OCI-LY7 (cell line): Measurements from ENCODE around the gene MAGEA8. TPM values are rescaled to one million over a fixed set of nuclear protein-coding genes. Genes with fewer than 3 reads are reported as not detected.

Experiments used
- BruUV-seq: library from RNA; stranded (reverse); fragments of 400-500 nt; replicated peaks from 2 replicates; lab custom pipeline; 2021; lab: Mats Ljungman, UMichigan
- CTCF ChIA-PET: fragments of 300-600 bp; sonication (Branson Sonifier 250); formaldehyde crosslinking; loops from one replicate; lab custom pipeline; 2022; ENCODE audit warnings: antibody characterized with exemption; ENCODE audit not compliant: unreplicated experiment; lab: Charles Lee
- POLR2A ChIA-PET: fragments of 300-600 bp; sonication (Branson Sonifier 250); formaldehyde crosslinking; loops from one replicate; lab custom pipeline; 2022; ENCODE audit warnings: antibody characterized with exemption; lab: Charles Lee
- DNase-seq: peaks from one replicate; pipeline ENCODE4 v3.0.0-alpha.2; 2015; ENCODE audit warnings: low spot score
- H2AFZ ChIP-seq: fragments of 200-600 bp; sonication (generic), shearing (Covaris generic); 2 replicates; pipeline ENCODE4 v1.6.1; 2014; ENCODE audit warnings: mild to moderate bottlenecking, antibody characterized with exemption, low read length, moderate library complexity
- H3K27ac ChIP-seq: fragments of 200-600 bp; sonication (generic); 2 replicates; pipeline ENCODE4 v1.5.1; 2014; ENCODE audit warnings: mixed run types, low read depth, mild to moderate bottlenecking, moderate library complexity, low read length, inconsistent platforms; ENCODE audit not compliant: poor library complexity, severe bottlenecking
- H3K36me3 ChIP-seq: fragments of 200-600 bp; sonication (generic); 2 replicates; pipeline ENCODE4 v1.6.1; 2014; ENCODE audit warnings: mild to moderate bottlenecking, antibody characterized with exemption, low read length, moderate library complexity, mixed read lengths; ENCODE audit not compliant: insufficient read depth
- H3K4me1 ChIP-seq: fragments of 200-600 bp; sonication (generic); 2 replicates; pipeline ENCODE4 v1.5.1; 2014; ENCODE audit warnings: mild to moderate bottlenecking, low read length; ENCODE audit not compliant: insufficient read depth, poor library complexity, severe bottlenecking
- H3K4me2 ChIP-seq: fragments of 200-600 bp; sonication (generic); 2 replicates; pipeline ENCODE4 v1.6.1; 2014; ENCODE audit warnings: mild to moderate bottlenecking, low read length
- H3K4me3 ChIP-seq: fragments of 200-600 bp; sonication (generic); 2 replicates; pipeline ENCODE4 v1.5.1; 2014; ENCODE audit warnings: mild to moderate bottlenecking, low read depth, low read length; ENCODE audit not compliant: poor library complexity, severe bottlenecking
- H3K79me2 ChIP-seq: fragments of 200-600 bp; sonication (generic); 2 replicates; pipeline ENCODE4 v1.6.1; 2016; ENCODE audit warnings: low read depth, mild to moderate bottlenecking, low read length, moderate library complexity, mixed read lengths; ENCODE audit not compliant: insufficient read depth
- H3K9me2 ChIP-seq: fragments of 200-600 bp; sonication (generic); 2 replicates; pipeline ENCODE4 v1.6.1; 2016; ENCODE audit warnings: mild to moderate bottlenecking, low read length, mixed read lengths; ENCODE audit not compliant: insufficient read depth
- H3K9me3 ChIP-seq: fragments of 200-600 bp; sonication (generic); 2 replicates; pipeline ENCODE4 v1.6.1; 2014; ENCODE audit warnings: mild to moderate bottlenecking, mixed run types, low read length, mixed read lengths
- H4K20me1 ChIP-seq: fragments of 200-600 bp; sonication (generic); 2 replicates; pipeline ENCODE4 v1.6.1; 2014; ENCODE audit warnings: mild to moderate bottlenecking, antibody characterized with exemption, low read length, moderate library complexity, mixed read lengths; ENCODE audit not compliant: insufficient read depth
- CTCF ChIP-seq: fragments of 200-600 bp; sonication (generic); conservative IDR thresholded peaks from 2 replicates; pipeline ENCODE4 v1.5.1; 2014; ENCODE audit warnings: mild to moderate bottlenecking, antibody characterized with exemption, low read length, moderate library complexity, mixed read lengths
- EZH2phosphoT487 ChIP-seq: fragments of 200-600 bp; sonication (generic); IDR thresholded peaks from 2 replicates; pipeline ENCODE4 v1.6.1; 2018; ENCODE audit warnings: low read depth, borderline replicate concordance, mild to moderate bottlenecking, mixed run types, antibody characterized with exemption, low read length, moderate library complexity, mixed read lengths
- intact Hi-C: fragments of 100-400 bp; cut with micrococcal nuclease; formaldehyde crosslinking; loops from one replicate; pipeline ENCODE4 v1.10.0; 2022; ENCODE audit not compliant: unreplicated experiment
- total RNA-seq, 2 experiments: library from RNA; depleted of rRNA in 1 of 2; stranded (reverse); fragments of >200 nt in 1 of 2; shearing (Covaris generic) in 1 of 2; gene quantifications; 2 replicates each; pipeline ENCODE4 v1.2.3, GENCODE V29; 2014 to 2022

The MAGEA8 gene
- total RNA-seq, 2 experiments from 2014 or later: not detected

GRCh38 chrX:149837167-149837566 is 43.8 kb upstream of the MAGEA8 start:
- Histone ChIP-seq H3K27ac (no peak overlapping the region), H3K4me1 (no peaks in the 10 kb centered on the region), H3K4me3 (no peak overlapping the region), H4K20me1 (no peaks in the 10 kb centered on the region), H3K9me2 (no peaks in the 10 kb centered on the region), H3K36me3 (no peaks in the 10 kb centered on the region), H2AFZ (no peak overlapping the region), H3K79me2 (no peaks in the 10 kb centered on the region), H3K9me3 (no peaks in the 10 kb centered on the region), H3K4me2 (no peak overlapping the region)
- TF ChIP-seq EZH2phosphoT487 (no peak), CTCF (no peak)
- POLR2A ChIA-PET: interaction anchor here (0.9 kb wide), 1 partner anchor 1127 kb away, joined by 5 read pairs; no protein-coding TSS in a partner anchor
- CTCF ChIA-PET: no interaction called here
- DNase-seq: no peak
- no TSS peak for BruUV-seq
- intact Hi-C loops: no loop called here

DNA sequence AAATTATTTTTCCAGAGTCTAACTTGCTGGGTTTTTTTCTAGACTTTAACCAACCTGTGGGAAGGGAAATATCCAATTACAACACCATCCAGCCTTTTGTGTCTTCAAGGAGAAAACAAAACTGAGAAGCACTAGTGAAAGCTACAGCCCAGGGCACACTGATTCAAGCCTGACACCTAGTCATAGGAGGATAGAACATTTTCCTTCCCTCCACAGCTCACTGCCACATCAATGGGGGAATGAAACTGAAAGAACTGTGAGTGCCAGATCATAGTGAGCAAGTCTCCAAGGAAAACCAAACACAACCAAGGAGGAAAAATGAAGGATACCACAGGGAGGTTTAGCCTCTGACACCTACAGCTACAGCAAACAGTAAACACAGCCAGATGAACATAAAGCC is 43.3 kb upstream of the MAGEA8 start:
- intact Hi-C loops: no loop called here
- no peaks in the 10 kb centered on the region for H4K20me1 ChIP-seq
- CTCF ChIA-PET: no interaction called here
- no peaks in the 10 kb centered on the region for H3K4me1 ChIP-seq
- H3K4me3 ChIP-seq: no peak overlapping the region
- no peak for TF ChIP-seq CTCF
- TF ChIP-seq EZH2phosphoT487: no peak
- no peaks in the 10 kb centered on the region for H3K79me2 ChIP-seq
- DNase-seq: no peak
- POLR2A ChIA-PET: interaction anchor here (0.9 kb wide), 1 partner anchor 1126 kb away, joined by 5 read pairs; no protein-coding TSS in a partner anchor
- no peaks in the 10 kb centered on the region for H3K9me3 ChIP-seq
- BruUV-seq: no TSS peak
- H3K9me2 ChIP-seq: no peaks in the 10 kb centered on the region
- no peaks in the 10 kb centered on the region for H3K36me3 ChIP-seq
- no peak overlapping the region for H3K27ac ChIP-seq
- no peak overlapping the region for H2AFZ ChIP-seq
- H3K4me2 ChIP-seq: no peak overlapping the region

- ChIA-PET CTCF (no interaction called here), POLR2A (no interaction called here)
- intact Hi-C loops: no loop called here
- Histone ChIP-seq H3K4me2 (no peak overlapping the region), H4K20me1 (no peaks in the 10 kb centered on the region), H3K9me3 (no peaks in the 10 kb centered on the region), H3K79me2 (no peaks in the 10 kb centered on the region), H3K4me1 (no peaks in the 10 kb centered on the region), H3K36me3 (no peaks in the 10 kb centered on the region), H3K9me2 (no peaks in the 10 kb centered on the region), H3K27ac (no peak overlapping the region), H3K4me3 (no peak overlapping the region), H2AFZ (no peak overlapping the region)
- BruUV-seq: no TSS peak
- no peak for DNase-seq
- TF ChIP-seq EZH2phosphoT487 (no peak), CTCF (no peak)
These were observed 39.1 kb upstream of the MAGEA8 start for GRCh38 chrX:149841929-149842328.
